SHP77 treated with DMSO at 0.1 percent for 48 hours (cell line): ENCODE measurements around the gene IMMP2L.
"Not testable (repeated sequence)": the region's sequence is repeated elsewhere in the genome, so short reads cannot be mapped to it uniquely, and the experiment has no call there.

ENCODE experiments used
- DNase-seq: peaks from one replicate; lab custom pipeline; 2025; lab: John Stamatoyannopoulos, UW

IMMP2L gene

DNA sequence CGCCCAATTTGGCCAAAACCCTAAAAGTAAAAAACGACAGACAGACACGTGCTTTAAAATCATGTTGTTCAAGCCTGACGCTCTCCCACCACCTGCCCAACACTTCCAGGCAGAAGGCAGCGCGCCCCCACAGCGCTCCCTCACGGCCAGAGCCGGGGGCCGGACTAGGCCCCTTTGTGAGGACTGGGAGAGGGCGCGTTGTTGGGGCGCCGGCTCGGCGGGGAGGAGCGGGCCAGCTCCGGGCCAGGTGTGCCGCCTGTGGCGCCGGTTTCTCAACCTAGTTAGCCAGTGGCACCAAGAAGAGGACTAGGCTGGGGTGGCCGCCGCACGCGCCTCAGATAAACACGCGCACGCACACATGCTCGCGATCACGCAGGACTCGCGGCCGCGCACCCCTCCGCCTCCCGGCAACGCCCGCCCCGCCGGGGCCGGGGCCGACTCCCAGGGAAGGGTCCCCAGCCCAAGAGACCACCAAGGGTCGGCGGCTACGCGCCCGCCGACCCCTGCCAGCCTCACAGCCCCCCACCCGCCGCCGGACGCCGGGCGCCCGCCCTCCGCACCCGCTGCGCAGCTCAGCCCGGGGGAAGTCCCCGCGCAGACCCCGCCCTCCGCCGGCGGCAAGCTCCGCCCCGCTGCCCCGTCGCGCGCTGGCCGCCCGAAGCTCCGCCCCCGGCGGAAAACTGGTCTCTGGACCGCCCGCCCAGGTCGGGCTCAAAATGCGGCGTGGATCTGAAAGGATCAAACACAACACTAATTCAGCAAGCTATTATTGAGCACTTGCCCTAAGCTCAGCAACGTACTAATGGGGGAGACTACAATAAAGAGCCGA, at the start of gene IMMP2L:
TSS of gene IMMP2L (minus strand) at position 589 of the 829 bp plus-strand sequence.
- peak; percentile 68 for DNase-seq

GRCh38 chr7:111609483-111610254, 47.4 kb upstream of the IMMP2L start:
- not testable (repeated sequence) for DNase-seq

- DNase-seq: no peak
Measured at GRCh38 chr7:111607621-111608020, 45.3 kb upstream of the IMMP2L start.

DNA sequence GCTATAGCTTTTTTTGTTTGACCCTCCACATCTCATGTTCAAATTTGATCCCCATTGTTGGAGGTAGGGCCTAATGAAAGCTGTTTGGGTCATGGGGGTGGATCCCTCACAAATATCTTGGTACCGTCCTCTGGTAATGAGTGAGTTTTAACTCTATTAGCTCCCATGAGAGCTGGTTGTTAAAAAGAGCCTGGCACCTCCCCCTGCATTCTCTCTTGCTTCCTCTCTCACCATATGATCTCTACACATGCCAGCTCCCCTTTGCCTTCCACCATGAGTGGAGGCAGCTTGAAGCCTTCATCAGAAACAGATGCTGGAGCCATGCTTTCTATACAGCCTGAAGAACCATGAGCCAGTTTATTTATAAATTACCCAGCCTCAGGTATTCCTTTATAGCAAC, 43.0 kb upstream of the IMMP2L start:
- DNase-seq: no peak

- no peak for DNase-seq
Measured at GRCh38 chr7:111600091-111600490, 37.8 kb upstream of the IMMP2L start.

GRCh38 chr7:111595780-111596179, 33.5 kb upstream of the IMMP2L start:
- DNase-seq: no peak

GRCh38 chr7:111594602-111595001, 32.3 kb upstream of the IMMP2L start:
- DNase-seq: no peak

DNA sequence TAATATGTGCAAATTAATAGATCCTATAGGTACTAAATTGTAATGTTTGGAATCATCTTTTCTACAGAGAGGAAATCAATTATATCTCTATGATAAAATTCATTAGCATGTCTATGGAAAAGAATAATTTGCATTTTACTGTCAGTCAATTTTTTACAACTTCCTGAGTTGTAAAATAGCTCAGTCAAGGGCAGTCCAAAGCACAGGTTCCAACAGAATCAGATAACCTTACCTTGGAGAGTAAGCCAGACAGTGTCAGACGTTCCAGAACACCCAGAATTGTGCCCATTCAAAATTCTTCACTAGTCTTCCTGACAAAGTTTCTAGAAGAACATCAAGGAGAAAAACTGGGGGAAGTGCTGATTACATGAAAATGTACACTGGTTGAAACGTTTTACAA, 31.1 kb upstream of the IMMP2L start:
- no peak for DNase-seq

- no peak for DNase-seq
Measured at GRCh38 chr7:111588065-111588433, 25.8 kb upstream of the IMMP2L start.

- no peak for DNase-seq
Measured at GRCh38 chr7:111587410-111588064, 25.2 kb upstream of the IMMP2L start.

DNA sequence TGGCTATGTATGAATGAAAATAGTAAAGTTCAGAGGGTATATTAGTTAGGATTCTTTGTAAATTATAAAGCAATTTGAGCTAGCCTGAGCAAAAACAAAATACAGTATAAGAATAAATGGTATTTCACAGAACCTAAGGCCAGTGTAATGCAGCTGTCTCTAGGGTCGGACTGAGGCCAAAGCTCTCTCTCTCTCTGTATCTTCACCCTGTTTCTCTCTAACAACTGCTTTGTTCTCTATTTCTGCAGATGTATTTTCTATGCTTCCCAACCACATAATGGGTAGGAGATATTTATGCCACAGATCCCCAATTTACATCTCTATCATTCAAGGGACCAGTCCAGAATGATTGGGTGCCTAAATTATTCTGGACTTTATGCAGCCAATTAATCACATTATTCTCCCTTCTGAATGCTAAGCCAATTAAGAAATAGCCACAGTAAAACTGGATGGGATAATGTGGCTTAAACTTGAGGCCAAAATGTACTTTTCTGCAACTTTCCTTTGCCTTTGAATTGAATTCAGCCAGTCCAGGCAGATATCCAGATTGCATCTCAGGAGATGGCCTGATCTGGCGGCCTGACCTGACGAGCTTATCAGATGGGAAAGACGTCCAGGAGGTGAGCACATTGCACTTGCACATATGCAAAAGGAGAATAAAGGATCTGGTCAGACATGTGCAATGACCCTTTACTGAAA, 24.6 kb upstream of the IMMP2L start:
- no peak for DNase-seq

- DNase-seq: not testable (repeated sequence)
Measured at GRCh38 chr7:111581784-111582488, 19.6 kb upstream of the IMMP2L start.

DNA sequence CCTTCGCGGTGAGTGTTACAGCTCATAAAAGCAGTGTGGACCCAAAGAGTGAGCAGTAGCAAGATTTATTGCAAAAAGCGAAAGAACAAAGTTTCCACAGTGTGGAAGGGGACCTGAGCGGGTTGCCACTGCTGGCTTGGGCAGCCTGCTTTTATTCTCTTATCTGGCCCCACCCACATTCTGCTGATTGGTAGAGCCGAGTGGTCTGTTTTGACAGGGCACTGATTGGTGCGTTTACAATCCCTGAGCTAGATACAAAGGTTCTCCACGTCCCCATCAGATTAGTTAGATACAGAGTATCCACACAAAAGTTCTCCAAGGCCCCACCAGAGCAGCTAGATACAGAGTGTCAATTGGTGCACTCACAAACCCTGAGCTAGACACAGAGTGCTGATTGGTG, 18.9 kb upstream of the IMMP2L start:
- DNase-seq: not testable (repeated sequence)

- no peak for DNase-seq
Measured at GRCh38 chr7:111578754-111579153, 16.5 kb upstream of the IMMP2L start.

- no peak for DNase-seq
Measured at GRCh38 chr7:111571720-111572119, 9.4 kb upstream of the IMMP2L start.

DNA sequence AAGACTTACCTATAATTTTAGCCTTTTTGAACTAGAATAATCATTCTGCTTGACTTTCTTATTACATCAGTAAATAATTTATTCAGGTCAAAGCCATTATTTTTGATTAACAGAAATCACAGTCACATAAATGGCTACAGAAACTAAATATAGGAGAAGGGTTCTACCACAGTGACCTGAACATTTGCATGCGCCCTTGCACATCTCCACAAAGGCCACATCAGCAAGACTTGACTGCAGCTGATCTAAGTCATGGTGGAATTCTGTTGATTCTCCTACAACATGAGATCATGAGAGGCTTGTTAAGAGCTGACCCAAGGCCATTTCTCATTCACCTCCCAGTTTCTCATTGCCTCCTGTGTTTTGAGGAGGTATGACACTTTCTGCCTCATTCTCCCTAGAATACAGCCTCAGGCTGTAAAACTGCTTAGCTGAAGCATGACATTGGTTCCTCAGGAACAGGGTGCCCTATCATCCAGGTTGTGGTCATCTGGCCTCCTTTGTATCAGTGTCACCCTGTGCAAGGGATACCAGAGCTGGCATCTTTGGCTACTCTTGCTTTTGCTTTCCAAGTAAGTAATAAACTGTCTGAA, 6.7 kb upstream of the IMMP2L start:
- no peak for DNase-seq

DNA sequence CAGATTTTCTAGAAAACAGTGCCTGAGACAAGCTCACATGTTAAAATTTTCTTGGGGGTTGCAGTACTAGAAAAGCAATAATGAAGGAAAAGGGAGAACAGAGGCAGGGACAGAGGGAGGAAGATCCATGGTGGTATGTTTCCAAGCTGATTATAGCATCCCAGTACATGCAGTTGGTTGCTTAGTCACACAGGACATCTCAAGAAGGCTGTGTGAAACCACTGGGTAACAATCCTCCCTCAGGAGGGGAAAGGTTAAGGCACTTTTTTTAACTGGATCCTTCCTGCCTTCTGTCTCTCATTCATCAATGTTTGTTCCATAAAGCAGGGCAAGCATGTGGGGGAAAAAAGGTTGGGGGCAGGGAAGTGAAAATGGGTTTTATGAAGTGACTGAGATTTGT, 6.1 kb upstream of the IMMP2L start:
- no peak for DNase-seq

DNA sequence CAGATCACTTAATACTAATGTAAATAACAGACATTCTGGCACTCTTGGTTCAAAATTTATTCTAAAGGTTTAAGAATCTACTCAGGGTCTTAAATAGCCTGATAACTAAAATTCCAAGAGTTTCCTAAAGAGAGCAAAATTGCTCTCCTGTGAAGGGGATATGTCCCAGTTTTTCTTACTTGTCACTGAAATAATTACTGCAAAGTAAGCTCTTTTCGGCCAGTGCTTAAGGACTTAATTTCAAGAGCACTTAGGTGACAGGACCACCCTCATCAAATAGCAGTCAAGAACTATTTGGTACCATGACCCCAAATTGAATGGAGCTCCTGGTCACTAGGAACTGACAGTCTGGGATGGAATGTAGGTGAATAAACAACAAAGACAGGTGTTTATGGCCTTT, 1.8 kb upstream of the IMMP2L start:
- DNase-seq: no peak

DNA sequence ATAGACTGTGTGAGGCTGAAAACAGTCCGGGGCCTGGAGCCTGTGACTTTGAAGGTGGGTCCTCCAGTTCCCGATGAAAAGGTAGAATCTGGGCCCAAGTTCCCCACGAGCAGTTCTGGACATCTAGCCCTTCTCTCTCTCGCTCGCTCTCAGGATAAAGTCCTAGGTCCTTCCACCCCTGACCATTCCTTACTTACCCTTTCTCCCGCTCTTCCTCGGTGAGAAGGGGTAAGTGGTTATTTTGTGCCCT, 713 bp downstream of the IMMP2L start:
- no peak for DNase-seq

DNA sequence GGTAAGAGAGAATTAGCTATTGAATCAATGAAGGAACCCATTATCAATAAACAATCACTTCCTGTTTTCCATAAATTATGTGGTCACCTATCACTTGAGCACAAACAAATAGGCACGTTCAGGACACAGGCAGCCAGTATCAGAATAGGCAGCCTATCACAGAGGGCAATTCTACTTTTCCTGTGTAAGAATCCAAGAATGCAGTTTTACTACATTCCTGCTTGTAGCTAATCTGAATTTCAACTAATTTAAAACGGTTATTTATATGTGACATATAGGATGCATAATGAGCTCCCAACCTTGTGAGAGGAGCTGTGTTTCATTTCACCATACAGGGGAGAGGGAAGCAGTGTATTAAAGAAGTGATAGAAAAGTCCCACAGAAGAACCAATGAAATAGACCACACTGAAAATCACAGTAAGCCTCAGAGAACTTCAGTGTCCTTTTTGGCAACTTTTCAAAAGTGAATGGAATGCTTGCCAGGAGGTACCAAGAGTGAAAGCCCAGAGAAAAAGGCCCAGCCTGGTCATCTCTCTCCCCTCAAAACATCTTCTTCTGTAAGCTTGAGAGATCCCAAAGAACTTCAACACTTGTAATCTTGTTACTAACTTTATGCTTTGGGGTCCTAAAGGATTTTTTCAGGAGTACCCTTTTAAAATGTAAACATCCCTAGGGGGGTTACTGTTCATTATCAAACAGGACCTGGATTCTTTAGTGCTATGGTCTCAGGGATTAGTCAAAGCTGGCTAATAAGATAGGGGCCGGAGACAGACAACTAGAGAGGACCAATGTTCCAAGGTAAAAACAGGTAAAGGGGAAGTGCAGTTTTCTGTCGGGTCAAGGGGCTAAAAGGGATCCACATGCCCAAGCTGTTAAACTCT, 1.3 kb downstream of the IMMP2L start:
- no peak for DNase-seq
